ENCODE data around the gene GMIP. TPM values are rescaled to one million over a fixed set of nuclear protein-coding genes. Genes with fewer than 3 reads are reported as not detected.
A peak's percentile ranks its signal among the peaks of the same experiment; 100 is the strongest.
"Not testable (repeated sequence)": the region's sequence is repeated elsewhere in the genome, so short reads cannot be mapped to it uniquely, and the experiment has no call there.

The GMIP gene
- total RNA-seq, 2 experiments from 2014 or later = 110 to 111 TPM

DNA sequence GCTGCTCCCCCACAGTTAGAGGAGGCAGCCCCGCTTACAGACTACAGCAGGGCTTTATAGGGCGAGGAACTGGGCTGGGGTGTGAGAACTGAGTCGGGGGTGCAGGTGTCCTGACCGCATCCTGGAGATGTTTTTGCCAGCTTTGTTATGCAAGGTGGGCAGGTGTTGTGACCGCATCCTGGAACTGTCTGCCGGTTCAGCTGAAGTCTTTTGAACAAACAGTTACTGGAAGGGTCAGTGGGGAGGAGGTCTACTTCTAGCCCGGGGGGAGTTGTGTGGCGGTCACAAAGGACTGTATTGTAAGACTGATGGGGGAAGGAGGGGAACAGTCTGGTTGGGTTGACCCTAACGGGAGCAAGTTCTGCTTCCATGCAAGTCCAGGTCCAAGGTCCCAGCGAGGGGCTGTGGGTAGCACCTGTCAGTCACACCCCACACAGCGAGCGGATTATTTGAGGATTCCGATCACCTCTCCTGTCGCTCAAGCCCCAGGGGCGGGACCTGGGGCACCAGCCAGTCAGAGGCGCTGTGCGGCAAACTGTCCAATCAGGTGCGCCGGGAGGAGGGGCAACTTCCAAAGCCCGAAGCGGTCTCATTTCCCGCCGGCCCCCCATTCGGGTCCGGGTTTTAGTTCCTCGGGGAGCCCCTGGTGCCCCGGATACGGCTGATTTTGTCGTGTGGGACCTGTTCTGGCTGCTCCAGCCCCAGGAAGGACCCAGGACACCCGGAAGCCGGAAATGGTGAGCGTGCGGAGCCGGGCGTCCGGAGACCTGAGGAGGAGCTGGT, 25.0 kb upstream of the GMIP start, which contains the start of gene ZNF101:
TSS of gene ZNF101 (plus strand) at position 610 of the 783 bp plus-strand sequence. CDS start at position 735, 125 bp downstream.
- ATAC-seq = peak; percentile 79

DNA sequence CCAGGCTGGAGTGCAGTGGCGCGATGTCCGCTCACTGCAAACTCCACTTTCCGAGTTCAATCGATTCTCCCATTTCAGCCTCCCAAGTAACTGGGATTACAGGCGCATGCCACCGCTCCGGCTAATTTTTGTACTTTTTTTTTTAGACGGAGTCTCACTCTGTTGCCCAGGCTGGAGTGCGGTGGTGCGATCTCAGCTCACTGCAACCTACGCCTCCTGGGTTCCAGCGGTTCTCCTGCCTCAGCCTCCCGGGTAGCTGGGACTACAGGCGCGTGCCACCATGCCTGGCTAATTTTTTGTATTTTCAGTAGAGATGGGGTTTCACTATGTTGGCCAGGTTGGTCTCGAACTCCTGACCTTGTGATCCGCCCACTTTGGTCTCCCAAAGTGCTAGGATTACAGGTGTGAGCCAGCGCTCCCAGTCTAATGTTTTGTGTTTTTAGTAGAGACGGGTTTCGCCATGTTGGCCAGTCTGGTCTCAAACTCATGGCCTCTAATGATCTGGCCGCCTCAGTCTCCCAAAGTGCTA, 22.0 kb upstream of the GMIP start:
- peaks cover 47% of the 10 kb centered on the region for H3K4me1 Mint-ChIP-seq
- H3K9me3 Mint-ChIP-seq (ENCODE audit: low read depth); CTCF ChIA-PET; H3K4me3 Mint-ChIP-seq; DNase-seq; H3K27ac Mint-ChIP-seq; ATAC-seq; H3K27me3 Mint-ChIP-seq: not testable (repeated sequence)
- peaks cover 41% of the 10 kb centered on the region for H3K36me3 Mint-ChIP-seq

More for the DNA sequence above, 25.0 kb upstream of the GMIP start, which contains the start of gene ZNF101:
- Mint-ChIP-seq H3K4me1 (peaks cover 40% of the 10 kb centered on the region), H3K36me3 (peaks cover 48% of the 10 kb centered on the region), H3K9me3 (ENCODE audit: low read depth) (peaks cover 9% of the 10 kb centered on the region), H3K4me3 (peak within 1 kb of the TSS; percentile 81), H3K27ac (peak within 1 kb of the TSS; percentile 93), H3K27me3 (no peaks in the 10 kb centered on the region)
- peak; percentile 99 for DNase-seq
- CTCF ChIA-PET = interaction anchor here (0.7 kb wide), 1 partner anchor 116 kb away, joined by 3 read pairs; no protein-coding TSS in a partner anchor

DNA sequence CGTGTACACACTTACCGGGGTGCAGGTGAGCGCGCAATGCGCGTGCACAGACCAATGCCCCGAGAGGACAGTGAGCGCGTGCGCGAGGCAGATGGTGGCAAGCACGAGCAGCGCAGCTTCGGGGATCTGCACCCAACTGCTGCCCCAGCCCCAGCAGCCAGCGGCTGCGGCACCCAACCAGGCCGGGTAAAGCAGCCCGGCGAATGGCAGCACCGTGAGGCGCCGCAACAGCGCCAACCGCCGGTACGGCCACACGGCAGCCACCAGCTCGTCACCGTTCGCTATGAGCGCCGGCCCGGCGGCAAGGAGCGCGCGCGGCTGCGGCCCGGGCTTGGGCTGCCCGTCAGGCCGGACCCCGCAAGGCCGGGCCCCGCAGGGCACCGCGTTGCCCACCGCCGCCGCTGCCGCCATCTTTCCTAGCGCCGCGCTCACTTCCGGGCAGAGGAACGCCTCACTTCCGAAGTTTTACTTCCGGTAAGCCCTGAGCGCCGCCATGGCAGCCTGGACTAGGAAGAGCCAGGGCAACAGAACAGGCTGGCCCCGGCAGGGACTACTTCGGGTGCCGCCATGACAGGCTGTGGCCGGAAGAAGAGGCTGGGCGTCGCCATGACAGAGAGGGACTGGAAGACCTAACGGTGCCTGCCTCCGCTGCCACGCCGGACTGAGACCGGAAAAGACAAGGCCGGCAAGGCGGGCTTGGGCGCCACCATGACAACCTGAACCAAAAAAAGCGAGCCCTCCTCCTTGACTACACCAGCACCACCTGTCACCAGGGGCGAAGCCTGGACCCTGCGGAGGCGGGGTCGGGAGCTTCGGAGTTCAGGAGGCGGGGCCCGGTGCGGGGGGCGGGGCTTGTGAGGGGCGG, 20.0 kb upstream of the GMIP start, which contains the start of gene ATP13A1:
TSS of gene ATP13A1 (minus strand) at position 421 of the 865 bp plus-strand sequence. CDS start at position 411, 10 bp downstream.
- Mint-ChIP-seq H3K27ac (peak within 1 kb of the TSS; percentile 97), H3K9me3 (ENCODE audit: low read depth) (no peaks in the 10 kb centered on the region), H3K4me3 (peak within 1 kb of the TSS; percentile 82), H3K4me1 (peaks cover 46% of the 10 kb centered on the region), H3K36me3 (peaks cover 44% of the 10 kb centered on the region), H3K27me3 (no peaks in the 10 kb centered on the region)
- ATAC-seq (peak; percentile 74), DNase-seq (peak; percentile 98)
- CTCF ChIA-PET = interaction anchor here (1.3 to 1.5 kb wide), 3 partner anchors 57 to 158 kb away, joined by 3 to 7 read pairs (median 5); partner anchors contain the start of gene ZNF506

DNA sequence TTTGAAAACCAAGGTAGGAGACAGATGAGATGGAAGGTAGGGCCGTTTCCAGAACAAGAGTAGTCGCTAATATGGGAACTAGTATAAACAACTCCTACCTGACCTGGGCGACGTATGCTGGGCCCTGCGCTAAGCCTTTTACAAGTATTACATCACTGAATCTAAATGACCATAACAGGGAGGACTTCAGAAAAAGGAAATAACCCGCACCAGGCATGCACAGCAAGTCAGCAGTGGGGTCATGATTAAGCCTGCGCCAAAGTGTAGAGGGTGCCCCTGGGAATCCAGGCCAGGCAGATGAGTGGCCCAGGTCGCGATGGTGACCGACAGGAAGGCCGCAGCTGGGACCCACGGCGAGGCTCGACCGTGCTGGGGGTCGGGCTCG, 19.4 kb upstream of the GMIP start:
- H3K27me3 Mint-ChIP-seq = no peaks in the 10 kb centered on the region
- H3K9me3 Mint-ChIP-seq (ENCODE audit: low read depth) = no peaks in the 10 kb centered on the region
- H3K36me3 Mint-ChIP-seq = peaks cover 47% of the 10 kb centered on the region
- ATAC-seq = no peak
- H3K27ac Mint-ChIP-seq = peak overlapping the region; percentile 93
- no peak for DNase-seq
- H3K4me3 Mint-ChIP-seq = peak overlapping the region; percentile 82
- H3K4me1 Mint-ChIP-seq = peaks cover 44% of the 10 kb centered on the region
- CTCF ChIA-PET = interaction anchor here (1.2 to 2.7 kb wide), 7 partner anchors 11 to 159 kb away, joined by 3 to 23 read pairs (median 5); partner anchors contain the start of genes NDUFA13 and ZNF506

DNA sequence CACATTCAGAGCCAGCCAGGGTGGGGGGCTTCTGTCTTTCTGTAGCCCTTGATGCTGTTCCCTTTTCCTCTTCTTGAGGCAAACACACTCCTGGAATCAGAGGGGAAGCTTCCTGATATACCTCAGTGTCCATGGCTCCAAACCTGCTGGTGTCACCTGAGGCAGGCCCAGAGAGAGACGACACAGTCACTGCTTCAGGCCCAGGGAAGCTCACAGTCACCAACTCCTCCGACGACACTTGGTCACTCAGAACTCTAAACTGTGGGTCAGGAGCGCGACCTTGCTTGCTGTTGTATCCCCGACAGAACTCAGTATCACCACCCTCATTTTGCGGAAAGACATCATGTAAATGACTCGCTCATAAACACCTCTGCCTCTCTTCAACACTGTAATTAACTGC, 18.9 kb upstream of the GMIP start:
- CTCF ChIA-PET = interaction anchor here (0.5 to 3.2 kb wide), 11 partner anchors 11 to 295 kb away, joined by 3 to 23 read pairs (median 4); partner anchors contain the start of genes GMIP, NDUFA13 and ZNF506

DNA sequence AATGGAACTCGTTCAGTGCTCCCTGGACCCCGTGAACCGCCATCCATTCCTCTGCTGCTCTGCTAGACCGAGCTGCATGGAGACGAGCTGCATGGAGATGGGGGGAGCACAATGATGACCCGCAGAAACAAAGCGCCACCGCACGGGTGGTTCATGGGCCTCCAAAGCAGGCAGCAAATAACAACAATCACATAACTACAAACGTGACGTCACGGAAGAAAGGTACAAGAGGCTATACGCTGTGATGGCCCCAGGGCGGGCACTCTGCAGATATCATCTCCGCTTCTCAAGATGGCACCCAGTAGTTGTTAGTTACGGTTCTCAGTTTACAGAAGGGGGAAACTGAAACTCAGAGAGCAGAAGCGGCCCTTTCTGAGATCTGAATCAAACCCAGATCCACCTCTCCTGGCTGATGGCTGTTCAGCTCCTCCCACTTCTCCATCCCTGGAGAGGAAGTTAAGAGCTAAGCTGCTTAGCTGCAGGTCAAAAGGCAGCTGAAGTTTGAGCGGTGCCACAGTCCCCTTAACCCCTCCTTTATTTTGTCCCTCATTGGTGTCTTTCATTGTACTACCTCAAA, 18.3 kb upstream of the GMIP start:
- DNase-seq = peak; percentile 91
- Mint-ChIP-seq H3K27me3 (no peaks in the 10 kb centered on the region), H3K4me1 (peaks cover 36% of the 10 kb centered on the region), H3K27ac (peak overlapping the region; percentile 93), H3K36me3 (peaks cover 47% of the 10 kb centered on the region), H3K4me3 (peak overlapping the region; percentile 82), H3K9me3 (ENCODE audit: low read depth) (no peaks in the 10 kb centered on the region)
- ATAC-seq = peak; percentile 54
- CTCF ChIA-PET = interaction anchor here (0.5 to 3.2 kb wide), 12 partner anchors 10 to 295 kb away, joined by 3 to 23 read pairs (median 4); partner anchors contain the start of genes GMIP, NDUFA13 and ZNF506

More for the DNA sequence above, 18.9 kb upstream of the GMIP start:
- H3K27me3 Mint-ChIP-seq = no peaks in the 10 kb centered on the region
- peak overlapping the region; percentile 93 for H3K27ac Mint-ChIP-seq
- peak overlapping the region; percentile 82 for H3K4me3 Mint-ChIP-seq
- no peaks in the 10 kb centered on the region for H3K9me3 Mint-ChIP-seq (ENCODE audit: low read depth)
- ATAC-seq (no peak), DNase-seq (no peak)
- H3K36me3 Mint-ChIP-seq = peaks cover 48% of the 10 kb centered on the region
- H3K4me1 Mint-ChIP-seq = peaks cover 39% of the 10 kb centered on the region

DNA sequence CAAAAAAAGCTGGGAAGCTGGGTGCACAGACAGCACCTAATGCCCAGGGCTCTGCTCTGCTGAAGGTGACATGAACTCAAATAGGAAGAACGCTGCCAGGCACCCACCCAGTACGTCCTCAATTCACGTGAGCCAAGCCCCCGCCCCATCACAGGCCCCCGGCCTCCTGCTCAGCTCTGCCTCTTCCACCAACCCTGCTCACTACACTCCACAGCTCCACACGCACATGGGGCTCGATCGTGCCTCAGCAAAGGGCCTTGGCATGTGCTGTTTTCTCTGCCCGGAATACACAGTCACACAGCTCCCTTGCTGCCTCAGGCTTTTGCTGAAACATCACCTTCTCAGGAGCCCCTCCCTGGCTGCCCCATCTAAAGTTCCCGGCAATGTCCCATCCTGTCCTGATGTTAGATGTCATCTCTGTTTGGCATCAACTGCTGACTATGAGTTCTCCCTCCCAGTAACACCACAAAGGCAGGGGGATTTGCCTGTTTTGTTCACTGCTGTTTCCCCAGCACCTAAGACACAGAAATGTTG, 17.8 kb upstream of the GMIP start:
- CTCF ChIA-PET = interaction anchor here (0.6 to 3.2 kb wide), 9 partner anchors 10 to 268 kb away, joined by 3 to 23 read pairs (median 4); partner anchors contain the start of gene GMIP
- Mint-ChIP-seq H3K9me3 (ENCODE audit: low read depth) (no peaks in the 10 kb centered on the region), H3K36me3 (peaks cover 50% of the 10 kb centered on the region), H3K27ac (peak overlapping the region; percentile 93), H3K27me3 (no peaks in the 10 kb centered on the region), H3K4me3 (peak overlapping the region; percentile 82), H3K4me1 (peaks cover 35% of the 10 kb centered on the region)
- ATAC-seq = no peak
- no peak for DNase-seq

DNA sequence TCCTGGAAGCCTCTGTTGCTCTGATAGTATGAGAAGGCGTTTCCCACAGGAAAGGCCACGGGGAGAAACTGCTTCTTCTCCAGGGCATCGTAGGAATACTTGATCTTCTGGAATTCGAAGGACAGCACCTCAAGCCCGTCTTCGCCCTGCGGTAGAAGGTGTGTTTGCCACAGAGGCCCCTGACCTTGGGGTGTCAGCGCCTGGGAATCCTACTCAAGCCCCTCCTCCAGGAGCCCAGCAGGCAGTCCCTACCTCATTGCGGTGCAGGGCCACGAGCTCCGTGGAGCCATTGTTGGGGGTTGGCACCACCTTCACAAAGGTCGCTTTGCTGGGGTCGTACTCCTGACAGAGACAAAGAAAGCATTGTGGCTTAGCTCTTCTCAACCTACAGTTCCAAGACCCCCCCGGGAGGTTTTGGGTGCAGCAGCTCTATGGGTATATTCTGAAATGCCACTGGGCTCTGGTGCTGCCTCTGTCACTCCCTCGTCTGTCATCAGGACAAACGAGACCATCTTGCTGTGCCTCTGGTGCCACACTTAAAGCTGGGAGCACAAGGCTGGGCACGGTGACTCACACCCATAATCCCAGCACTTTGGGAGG, 16.3 kb upstream of the GMIP start:
- DNase-seq = no peak
- Mint-ChIP-seq H3K4me3 (no peak overlapping the region), H3K9me3 (ENCODE audit: low read depth) (no peaks in the 10 kb centered on the region), H3K27ac (peak overlapping the region; percentile 93), H3K36me3 (peaks cover 61% of the 10 kb centered on the region), H3K4me1 (peaks cover 35% of the 10 kb centered on the region), H3K27me3 (no peaks in the 10 kb centered on the region)
- CTCF ChIA-PET = interaction anchor here (0.6 to 3.2 kb wide), 2 partner anchors 16 to 259 kb away, joined by 3 to 17 read pairs; partner anchors contain the start of gene GMIP
- no peak for ATAC-seq

DNA sequence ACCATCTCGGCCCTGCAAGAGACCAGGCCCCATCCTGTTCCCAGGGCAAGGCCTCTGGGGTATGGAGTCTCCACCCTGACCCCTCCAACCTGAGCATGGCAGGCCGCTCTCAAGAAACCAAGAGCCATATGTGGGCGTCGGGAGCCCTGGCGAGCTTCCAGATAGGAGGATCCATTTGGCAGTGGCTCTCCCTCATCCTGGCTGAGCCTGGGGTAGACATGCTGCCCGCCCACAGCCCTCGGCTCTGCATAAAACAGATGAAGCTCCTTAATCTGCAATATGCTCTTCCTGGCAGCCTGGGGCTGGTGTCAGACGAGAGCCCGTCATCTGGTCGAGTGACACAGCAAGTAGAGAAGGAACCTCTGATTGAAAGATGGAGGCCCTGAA, 13.9 kb upstream of the GMIP start:
- no peak overlapping the region for H3K4me3 Mint-ChIP-seq
- CTCF ChIA-PET = interaction anchor here (0.9 to 2.7 kb wide), 3 partner anchors 13 to 125 kb away, joined by 3 to 12 read pairs (median 4); partner anchors contain the start of gene GMIP
- DNase-seq (no peak), ATAC-seq (no peak)
- no peaks in the 10 kb centered on the region for H3K27me3 Mint-ChIP-seq
- no peak overlapping the region for H3K27ac Mint-ChIP-seq
- H3K36me3 Mint-ChIP-seq = peaks cover 70% of the 10 kb centered on the region
- no peaks in the 10 kb centered on the region for H3K9me3 Mint-ChIP-seq (ENCODE audit: low read depth)
- peaks cover 26% of the 10 kb centered on the region for H3K4me1 Mint-ChIP-seq

DNA sequence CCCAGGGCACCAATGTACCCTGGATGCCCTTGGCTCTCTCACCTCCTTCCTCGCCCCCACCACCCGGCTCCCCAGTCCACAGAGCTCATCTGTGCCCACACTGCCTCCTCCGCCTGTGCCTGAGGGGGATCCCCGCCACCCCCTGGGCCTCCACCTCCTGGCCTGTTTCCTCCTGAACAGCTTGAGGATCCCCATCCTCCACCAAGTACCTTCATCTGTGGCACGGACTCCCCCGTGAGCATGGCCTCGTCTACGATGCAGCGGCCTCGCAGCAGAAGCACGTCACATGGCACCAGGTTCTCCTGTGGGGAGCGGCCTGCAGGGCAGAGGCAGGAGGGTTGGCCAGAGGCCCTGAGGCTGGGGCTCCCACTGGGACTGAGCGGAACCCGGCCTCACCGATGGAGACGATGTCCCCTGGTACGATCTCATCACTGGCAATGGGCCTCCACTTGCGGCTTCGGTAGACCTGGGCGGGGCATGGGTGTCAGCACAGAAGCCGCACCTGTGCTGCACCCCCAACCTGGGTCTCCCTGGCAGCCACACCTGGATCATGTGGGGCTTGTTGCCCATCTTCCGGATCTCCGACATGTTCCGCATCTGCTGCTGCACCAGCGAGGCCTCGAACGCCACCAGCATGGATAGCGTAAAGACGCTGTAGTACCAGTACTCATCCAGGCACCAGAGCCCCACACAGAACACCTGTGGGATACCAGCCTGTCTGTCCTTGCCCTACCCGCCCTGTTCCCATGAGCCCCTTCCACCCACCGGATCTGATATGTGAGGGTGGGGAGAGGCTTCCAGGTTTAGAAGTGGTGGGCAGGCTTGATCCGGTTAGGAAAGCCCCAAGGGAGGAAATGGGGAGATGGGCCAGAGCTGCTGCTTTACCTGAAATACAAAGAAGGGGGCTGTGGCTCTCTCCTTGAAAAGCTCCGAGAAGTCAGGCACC, 13.3 kb upstream of the GMIP start:
- Mint-ChIP-seq H3K27ac (no peak overlapping the region), H3K27me3 (no peaks in the 10 kb centered on the region), H3K36me3 (peaks cover 69% of the 10 kb centered on the region), H3K4me1 (peaks cover 20% of the 10 kb centered on the region), H3K4me3 (no peak overlapping the region), H3K9me3 (ENCODE audit: low read depth) (no peaks in the 10 kb centered on the region)
- no peak for DNase-seq
- CTCF ChIA-PET = interaction anchor here (0.9 to 2.7 kb wide), 2 partner anchors 13 to 125 kb away, joined by 4 to 12 read pairs; partner anchors contain the start of gene GMIP
- ATAC-seq = no peak
